RWPE2 (cell line): ENCODE measurements around the gene TIGD3.

Experiments
- ATAC-seq: fragments of 200-7000 bp; cut with Tn5 transposase; 3 replicates; pipeline ENCODE4 v1.9.1; 2021; ENCODE audit warnings: low read depth
- DNase-seq: peaks from one replicate; pipeline ENCODE4 v3.0.0-alpha.2; 2020; ENCODE audit warnings: low spot score
- H3K27ac ChIP-seq: fragments of 450-650 bp; 2 replicates; pipeline ENCODE4 v1.5.1; 2017; ENCODE audit warnings: mild to moderate bottlenecking; ENCODE audit not compliant: poor library complexity, severe bottlenecking
- H3K27me3 ChIP-seq: fragments of 250-450 bp; sonication (Bioruptor Pico); 2 replicates; pipeline ENCODE4 v1.5.1; 2021; ENCODE audit warnings: mild to moderate bottlenecking, moderate library complexity; ENCODE audit not compliant: insufficient read depth, poor library complexity, severe bottlenecking
- H3K36me3 ChIP-seq: fragments of 250-450 bp; sonication (Bioruptor Pico); 2 replicates; pipeline ENCODE4 v1.5.1; 2020; ENCODE audit warnings: low read depth, mild to moderate bottlenecking, moderate library complexity
- H3K4me1 ChIP-seq: fragments of 250-450 bp; sonication (Bioruptor Pico); 2 replicates; pipeline ENCODE4 v1.5.1; 2021; ENCODE audit warnings: mild to moderate bottlenecking, moderate library complexity; ENCODE audit not compliant: insufficient read depth, poor library complexity, severe bottlenecking
- H3K4me3 ChIP-seq: fragments of 250-450 bp; sonication (Bioruptor Pico); 2 replicates; pipeline ENCODE4 v1.5.1; 2021; ENCODE audit warnings: mild to moderate bottlenecking, moderate library complexity; ENCODE audit not compliant: severe bottlenecking
- H3K9me3 ChIP-seq: fragments of 250-450 bp; sonication (Bioruptor Pico); 2 replicates; pipeline ENCODE4 v1.5.1; 2021; ENCODE audit warnings: mild to moderate bottlenecking, moderate library complexity; ENCODE audit not compliant: severe bottlenecking
- CTCF ChIP-seq: fragments of 450-650 bp; IDR thresholded peaks from one replicate; pipeline ENCODE4 v1.5.1; 2017; ENCODE audit warnings: mild to moderate bottlenecking, moderate library complexity; ENCODE audit not compliant: poor library complexity, severe bottlenecking

Gene TIGD3

GRCh38 chr11:65403607-65404121, 49.1 kb downstream of the TIGD3 start:
- H3K9me3 ChIP-seq = no peaks in the 10 kb centered on the region
- ATAC-seq (no peak), DNase-seq (no peak)
- no peak overlapping the region for H3K27ac ChIP-seq
- H3K36me3 ChIP-seq = peaks cover 52% of the 10 kb centered on the region
- H3K4me3 ChIP-seq = no peak overlapping the region
- H3K4me1 ChIP-seq = no peaks in the 10 kb centered on the region
- TF ChIP-seq CTCF = no peak
- no peaks in the 10 kb centered on the region for H3K27me3 ChIP-seq

DNA sequence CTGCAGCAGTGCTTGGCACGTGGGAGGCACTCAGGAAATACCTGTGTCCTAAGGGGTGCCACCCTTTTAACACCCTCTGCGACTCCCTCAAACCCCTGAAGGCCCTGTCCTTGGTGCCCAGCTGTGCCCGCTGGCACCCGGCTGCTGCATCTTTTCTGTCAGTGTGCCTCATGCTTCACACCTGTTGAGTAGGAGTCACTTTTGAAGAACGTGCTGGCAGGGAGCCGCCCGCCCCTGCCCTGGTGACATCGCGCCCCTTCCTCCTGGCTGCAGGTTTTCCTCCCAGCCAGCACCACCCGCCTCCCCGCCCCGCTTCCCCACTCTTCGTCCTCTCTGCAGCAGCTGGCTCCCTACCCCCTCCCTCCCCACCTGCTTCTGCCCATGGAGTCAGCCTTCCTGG, 49.7 kb downstream of the TIGD3 start:
- no peak overlapping the region for H3K4me3 ChIP-seq
- TF ChIP-seq CTCF = no peak
- no peaks in the 10 kb centered on the region for H3K4me1 ChIP-seq
- no peaks in the 10 kb centered on the region for H3K27me3 ChIP-seq
- H3K27ac ChIP-seq = no peak overlapping the region
- ATAC-seq (no peak), DNase-seq (no peak)
- peaks cover 58% of the 10 kb centered on the region for H3K36me3 ChIP-seq
- H3K9me3 ChIP-seq = no peaks in the 10 kb centered on the region

DNA sequence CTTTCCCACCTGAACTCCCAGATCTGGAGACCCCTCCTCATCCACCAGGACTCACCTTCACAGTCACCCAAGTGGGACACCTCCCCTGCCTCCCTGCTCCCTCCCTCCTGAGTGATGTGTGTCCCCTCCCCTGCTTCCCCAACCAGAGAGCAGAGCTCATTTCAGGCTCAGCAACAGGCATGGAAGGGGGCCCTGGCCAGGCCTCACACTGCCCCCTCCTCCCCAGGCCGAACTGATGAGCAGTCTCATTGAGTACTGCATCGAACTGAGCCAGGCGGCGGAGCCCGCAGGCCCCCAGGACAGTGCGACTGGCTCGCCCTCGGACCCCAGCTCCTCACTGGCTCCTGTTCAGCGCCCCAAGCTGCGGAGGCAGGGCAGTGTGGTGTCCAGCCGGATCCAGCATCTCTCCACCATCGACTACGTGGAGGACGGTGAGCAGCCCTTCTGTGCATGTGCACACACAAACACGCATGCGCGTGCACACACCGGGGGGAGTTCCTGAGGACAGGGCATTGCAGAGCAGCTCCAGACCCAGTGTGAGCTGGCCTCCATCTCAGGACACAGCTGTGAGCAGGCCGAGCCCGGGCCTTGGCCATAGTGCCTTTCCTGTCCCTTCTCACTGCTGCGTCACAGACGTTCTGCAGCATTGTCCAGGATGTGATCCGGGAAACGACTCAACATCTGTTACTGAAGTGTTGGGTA, 50.2 kb downstream of the TIGD3 start:
- Histone ChIP-seq H3K4me1 (no peaks in the 10 kb centered on the region), H3K36me3 (peaks cover 60% of the 10 kb centered on the region), H3K27ac (no peak overlapping the region), H3K4me3 (no peak overlapping the region), H3K9me3 (no peaks in the 10 kb centered on the region), H3K27me3 (no peaks in the 10 kb centered on the region)
- no peak for DNase-seq
- ATAC-seq = no peak
- TF ChIP-seq CTCF = no peak
